Stimulated activated CD4-positive, alpha-beta T cell treated with anti-CD3 and anti-CD28 coated beads, TNF-alpha, amount 100 ng/mL, for 48 hours (primary cell): Measurements from ENCODE around the gene FRG2.
"Not testable (repeated sequence)": the region's sequence is repeated elsewhere in the genome, so short reads cannot be mapped to it uniquely, and the experiment has no call there.

Source experiments
- DNase-seq, 3 donors: peaks; one replicate each; pipeline ENCODE4 v3.0.0-alpha.2; 2020; ENCODE audit warnings: low read depth in 3 of 3

The FRG2 gene

GRCh38 chr4:190016369-190017289 lies 10.4 kb downstream of the FRG2 start:
- no peak for DNase-seq

GRCh38 chr4:190015538-190016368 lies 11.3 kb downstream of the FRG2 start:
- no peak for DNase-seq

GRCh38 chr4:190014771-190015537 lies 12.1 kb downstream of the FRG2 start:
- no peak for DNase-seq

- not testable (repeated sequence) for DNase-seq
Observed at GRCh38 chr4:189989941-189990340, 37.1 kb downstream of the FRG2 start.

- DNase-seq, result no peak
Observed at GRCh38 chr4:189988877-189989431, 38.1 kb downstream of the FRG2 start.

- DNase-seq, result not testable (repeated sequence)
Observed at GRCh38 chr4:189985651-189986243, 41.3 kb downstream of the FRG2 start.

- DNase-seq, result not testable (repeated sequence)
Observed at GRCh38 chr4:189984661-189985060, 42.4 kb downstream of the FRG2 start.

- not testable (repeated sequence) for DNase-seq
Observed at GRCh38 chr4:189983916-189984526, 43.0 kb downstream of the FRG2 start.

GRCh38 chr4:189981970-189982369 lies 45.1 kb downstream of the FRG2 start:
- DNase-seq, result no peak

- not testable (repeated sequence) for DNase-seq
Observed at GRCh38 chr4:189980292-189980691, 46.8 kb downstream of the FRG2 start.

GRCh38 chr4:189979196-189980047 lies 47.6 kb downstream of the FRG2 start:
- DNase-seq, result no peak
